HG03521 (cell line): ENCODE results near the gene MANF.

Source experiments
- ATAC-seq: cut with Tn5 transposase; IDR thresholded peaks from one replicate; pipeline ENCODE4 v1.9.1; 2021; ENCODE audit warnings: mild to moderate bottlenecking, moderate library complexity; ENCODE audit not compliant: unreplicated experiment

MANF gene

GRCh38 chr3:51429138-51429537 lies 44.0 kb downstream of the MANF start:
- ATAC-seq = no peak

DNA sequence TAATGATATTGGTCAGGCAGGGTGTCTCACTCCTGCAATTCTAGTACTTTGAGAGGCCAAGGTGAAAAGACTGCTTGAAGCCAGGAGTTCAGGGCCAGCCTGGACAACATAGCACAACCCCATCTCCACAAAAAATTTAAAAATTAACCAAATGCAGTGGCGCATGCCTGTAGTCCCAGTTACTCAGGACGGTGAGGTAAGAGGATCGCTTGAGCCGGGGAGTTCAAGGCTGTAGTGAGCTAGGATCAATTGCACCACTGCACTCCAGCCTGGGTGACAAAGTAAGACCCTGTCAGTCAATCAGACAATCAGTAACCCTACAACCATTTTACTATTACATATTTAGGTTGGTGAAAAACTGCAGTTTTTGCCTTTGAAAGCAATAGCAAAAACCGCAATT lies 49.0 kb downstream of the MANF start:
- no peak for ATAC-seq

- no peak for ATAC-seq
Measured at GRCh38 chr3:51434746-51435327, 49.7 kb downstream of the MANF start.

- no peak for ATAC-seq
Measured at GRCh38 chr3:51436998-51437639, 52.0 kb downstream of the MANF start.
